22Rv1 (cell line): ENCODE data around the gene PLEKHA8.

ENCODE experiments used
- ZFX ChIP-seq: fragments of 450-650 bp; IDR thresholded peaks from 2 replicates; pipeline ENCODE4 v1.6.1; 2017; ENCODE audit warnings: antibody characterized with exemption, borderline replicate concordance
- TF ChIP-seq, protein P1 (sequence below): fragments of 450-650 bp; IDR thresholded peaks from 2 replicates; pipeline ENCODE4 v1.5.1; 2017; ENCODE audit warnings: mild to moderate bottlenecking

- TF ChIP-seq, protein P1, sequence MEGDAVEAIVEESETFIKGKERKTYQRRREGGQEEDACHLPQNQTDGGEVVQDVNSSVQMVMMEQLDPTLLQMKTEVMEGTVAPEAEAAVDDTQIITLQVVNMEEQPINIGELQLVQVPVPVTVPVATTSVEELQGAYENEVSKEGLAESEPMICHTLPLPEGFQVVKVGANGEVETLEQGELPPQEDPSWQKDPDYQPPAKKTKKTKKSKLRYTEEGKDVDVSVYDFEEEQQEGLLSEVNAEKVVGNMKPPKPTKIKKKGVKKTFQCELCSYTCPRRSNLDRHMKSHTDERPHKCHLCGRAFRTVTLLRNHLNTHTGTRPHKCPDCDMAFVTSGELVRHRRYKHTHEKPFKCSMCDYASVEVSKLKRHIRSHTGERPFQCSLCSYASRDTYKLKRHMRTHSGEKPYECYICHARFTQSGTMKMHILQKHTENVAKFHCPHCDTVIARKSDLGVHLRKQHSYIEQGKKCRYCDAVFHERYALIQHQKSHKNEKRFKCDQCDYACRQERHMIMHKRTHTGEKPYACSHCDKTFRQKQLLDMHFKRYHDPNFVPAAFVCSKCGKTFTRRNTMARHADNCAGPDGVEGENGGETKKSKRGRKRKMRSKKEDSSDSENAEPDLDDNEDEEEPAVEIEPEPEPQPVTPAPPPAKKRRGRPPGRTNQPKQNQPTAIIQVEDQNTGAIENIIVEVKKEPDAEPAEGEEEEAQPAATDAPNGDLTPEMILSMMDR, result no peak
- no peak for TF ChIP-seq ZFX
These were observed 118.0 kb downstream of the PLEKHA8 start for GRCh38 chr7:30146127-30146612.
